GM23338 (cell line): ENCODE data around the gene FUT4.

ENCODE experiments used
- CREB1 ChIP-seq: fragments of 250-450 bp; sonication (Bioruptor Pico); IDR thresholded peaks from 2 replicates; pipeline ENCODE4 v1.5.0; 2020; ENCODE audit warnings: low read depth, mild to moderate bottlenecking, moderate library complexity
- CTCF ChIP-seq, 2 experiments: fragments of 200-600 bp in 1 of 2; sonication (generic) in 1 of 2; conservative IDR thresholded peaks; 2 replicates each; pipeline versions ENCODE4 v1.5.1 to v1.6.1; 2016 to 2017; ENCODE audit warnings: antibody characterized with exemption in 2 of 2, low read depth in 2 of 2, mild to moderate bottlenecking in 2 of 2, moderate library complexity in 1 of 2
- ETS1 ChIP-seq: IDR thresholded peaks from 2 replicates; pipeline ENCODE4 v1.6.1; 2016; ENCODE audit warnings: antibody characterized with exemption
- EZH2 ChIP-seq: fragments of 200-600 bp; sonication (generic); IDR thresholded peaks from one replicate; pipeline ENCODE4 v1.8.0; 2017; ENCODE audit warnings: antibody characterized with exemption, mild to moderate bottlenecking, low read depth; ENCODE audit not compliant: unreplicated experiment
- EZH2phosphoT487 ChIP-seq: fragments of 200-600 bp; sonication (generic); IDR thresholded peaks from one replicate; pipeline ENCODE4 v1.8.1; 2018; ENCODE audit warnings: antibody characterized with exemption; ENCODE audit not compliant: unreplicated experiment
- JUNB ChIP-seq: IDR thresholded peaks from one replicate; pipeline ENCODE4 v1.6.1; 2016; ENCODE audit warnings: antibody characterized with exemption; ENCODE audit not compliant: unreplicated experiment
- NANOG ChIP-seq: IDR thresholded peaks from 2 replicates; pipeline ENCODE4 v1.6.1; 2016; ENCODE audit warnings: antibody characterized with exemption, borderline replicate concordance
- POLR2AphosphoS5 ChIP-seq: IDR thresholded peaks from 2 replicates; pipeline ENCODE4 v1.6.1; 2016; ENCODE audit warnings: antibody characterized with exemption, low read depth
- REST ChIP-seq: IDR thresholded peaks from one replicate; pipeline ENCODE4 v1.6.1; 2018; ENCODE audit warnings: antibody characterized with exemption; ENCODE audit not compliant: unreplicated experiment
- STAT1 ChIP-seq: IDR thresholded peaks from one replicate; pipeline ENCODE4 v1.6.1; 2016; ENCODE audit warnings: antibody characterized with exemption; ENCODE audit not compliant: unreplicated experiment
- ZNF114 ChIP-seq: fragments of 250-450 bp; sonication (Bioruptor Pico); IDR thresholded peaks from 2 replicates; pipeline ENCODE4 v1.5.0; 2020; ENCODE audit warnings: mild to moderate bottlenecking, moderate library complexity
- ZNF331 ChIP-seq: fragments of 250-450 bp; sonication (Bioruptor Pico); IDR thresholded peaks from 2 replicates; pipeline ENCODE4 v1.5.0; 2020; ENCODE audit warnings: low read depth, mild to moderate bottlenecking, moderate library complexity
- ZNF462 ChIP-seq: fragments of 250-450 bp; sonication (Bioruptor Pico); IDR thresholded peaks from 2 replicates; pipeline ENCODE4 v1.5.0; 2020; ENCODE audit warnings: mild to moderate bottlenecking, moderate library complexity

DNA sequence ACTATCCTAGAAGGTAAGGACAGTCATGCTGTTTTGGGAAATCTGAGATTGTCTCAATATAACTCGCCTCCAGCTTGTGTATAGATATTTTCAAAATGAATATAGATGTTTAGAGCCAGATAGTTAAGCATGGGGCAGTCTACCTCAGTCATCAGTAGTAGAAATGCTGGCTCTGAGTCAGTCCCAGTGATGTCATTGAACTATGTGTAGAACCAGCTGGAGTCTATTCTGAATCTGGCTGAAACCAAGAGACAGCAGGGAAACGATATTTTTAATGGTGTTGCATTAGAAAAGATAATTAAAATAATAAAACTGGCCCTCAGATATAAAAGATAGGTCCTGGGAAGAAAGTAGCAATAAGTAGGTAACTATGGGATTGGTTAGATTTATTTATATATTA is 49.3 kb downstream of the FUT4 start:
- TF ChIP-seq CTCF (conservative IDR thresholded peaks at IDR 0.05; ENCODE audit: low read depth in 2 of 2) (no peak), NANOG (no peak), ZNF462 (CRISPR knock-in tag) (no peak), EZH2 (no peak), POLR2AphosphoS5 (no peak), ETS1 (no peak), REST (no peak), EZH2phosphoT487 (no peak), ZNF114 (CRISPR knock-in tag) (no peak), CREB1 (CRISPR knock-in tag) (no peak), JUNB (no peak), ZNF331 (CRISPR knock-in tag) (no peak), STAT1 (no peak)
